Endothelial cell of hepatic sinusoid (primary cell): ENCODE data around the gene RIN3.

Source experiments
- in situ Hi-C: cut with HindIII; loops from 2 replicates; pipeline ENCODE4 v1.10.0; 2017; ENCODE audit warnings: low sequenced_read_pairs

RIN3 gene

DNA sequence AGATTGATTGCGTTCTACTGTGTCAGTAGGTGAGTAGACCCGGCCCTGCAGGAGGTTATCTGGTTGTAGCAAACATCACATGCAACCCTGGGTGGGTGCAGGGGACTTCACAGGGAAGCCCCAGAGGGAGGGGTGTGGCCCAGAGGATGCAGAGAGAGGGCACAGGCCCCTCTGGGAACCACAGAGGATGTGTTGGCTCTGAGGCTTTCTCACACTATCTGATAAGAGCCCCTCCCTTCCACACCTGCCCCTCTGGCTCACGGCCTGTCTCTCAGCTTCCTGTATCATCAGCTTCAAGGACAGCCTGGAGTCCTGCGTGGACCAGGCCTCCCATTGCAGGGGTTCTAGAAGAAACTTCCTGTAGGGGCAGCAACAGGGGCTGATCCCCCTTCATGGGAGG, 101.9 kb downstream of the RIN3 start:
- in situ Hi-C loops, result loop anchor here (5.0 kb wide), 1 partner anchor 72 kb away; no protein-coding TSS in a partner anchor

DNA sequence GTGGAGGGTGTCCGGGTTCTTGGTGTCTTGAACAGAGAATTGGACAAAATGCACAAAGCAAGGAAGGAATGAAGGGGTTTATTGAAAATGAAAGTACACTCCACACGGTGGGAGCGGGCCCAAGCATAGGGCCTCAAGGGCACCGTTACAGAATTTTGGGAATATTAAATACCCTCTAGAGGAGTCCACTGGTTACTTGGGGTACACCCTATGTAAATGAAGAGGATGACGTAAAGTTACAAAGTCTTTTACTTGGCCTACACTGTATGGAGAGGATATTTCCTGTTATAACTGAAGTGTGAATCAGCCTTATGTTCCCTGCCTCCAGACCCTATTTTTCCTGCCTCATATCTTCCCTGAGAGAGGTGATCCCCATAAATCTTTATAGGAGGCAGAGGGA, 102.6 kb downstream of the RIN3 start:
- in situ Hi-C loops, result loop anchor here (5.0 kb wide), 1 partner anchor 71 kb away; no protein-coding TSS in a partner anchor

DNA sequence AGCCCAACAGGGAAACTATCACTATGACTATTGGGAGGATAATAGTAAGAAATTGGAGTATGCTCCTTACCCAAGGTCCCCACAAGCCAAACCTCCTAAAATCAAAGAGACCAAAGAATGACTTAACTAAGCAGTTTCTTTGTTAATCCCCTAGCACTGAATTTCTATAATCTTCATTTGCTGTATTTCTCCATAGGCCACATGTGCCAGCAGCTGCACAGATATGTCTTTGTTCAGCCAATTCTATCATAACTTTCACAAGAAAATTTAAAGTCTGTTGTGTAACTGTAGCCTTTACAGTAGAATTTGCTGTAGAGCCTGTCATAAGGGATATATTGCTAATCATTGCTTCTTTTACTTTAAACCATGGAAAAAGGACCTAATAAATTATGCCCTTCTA, 104.0 kb downstream of the RIN3 start:
- in situ Hi-C loops, result loop anchor here (5.0 kb wide), 1 partner anchor 70 kb away; no protein-coding TSS in a partner anchor

DNA sequence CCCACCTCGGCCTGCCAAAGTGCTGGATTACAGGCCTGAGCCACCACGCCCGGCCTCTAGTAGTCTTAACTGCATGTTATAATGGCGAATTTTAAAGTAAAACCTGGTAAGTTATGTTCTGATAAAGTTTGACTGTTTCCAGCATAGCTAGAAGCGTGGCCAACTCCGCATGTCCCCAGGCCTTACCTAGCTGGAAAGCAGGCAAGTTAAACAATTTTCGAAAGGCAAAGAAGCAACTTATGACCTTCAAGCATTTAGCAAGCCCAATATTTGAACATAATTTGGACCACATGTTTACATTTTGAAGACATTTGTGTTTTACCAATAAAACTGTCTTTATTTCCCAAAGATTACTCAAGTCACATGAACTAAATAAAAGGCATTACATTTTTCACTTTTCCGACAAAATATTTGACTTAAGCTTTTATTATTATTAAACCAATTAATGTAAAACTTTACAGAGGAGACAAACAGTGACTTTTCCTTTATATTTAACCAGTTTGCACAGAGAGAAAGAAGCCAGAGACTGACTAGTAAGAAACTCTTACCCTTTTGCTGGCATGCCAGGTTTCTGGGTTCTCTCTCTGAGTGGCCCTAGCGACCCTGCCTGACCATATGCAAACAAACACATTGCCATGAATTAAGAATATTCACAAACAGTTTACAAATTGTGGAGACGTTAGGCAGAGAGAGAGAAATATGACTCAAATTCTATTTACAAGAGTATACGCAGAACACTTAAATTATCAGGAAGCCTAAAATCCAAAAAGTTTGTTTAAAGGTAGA, 106.3 kb downstream of the RIN3 start:
- in situ Hi-C loops, result loop anchor here (5.0 kb wide), 1 partner anchor 67 kb away; no protein-coding TSS in a partner anchor

DNA sequence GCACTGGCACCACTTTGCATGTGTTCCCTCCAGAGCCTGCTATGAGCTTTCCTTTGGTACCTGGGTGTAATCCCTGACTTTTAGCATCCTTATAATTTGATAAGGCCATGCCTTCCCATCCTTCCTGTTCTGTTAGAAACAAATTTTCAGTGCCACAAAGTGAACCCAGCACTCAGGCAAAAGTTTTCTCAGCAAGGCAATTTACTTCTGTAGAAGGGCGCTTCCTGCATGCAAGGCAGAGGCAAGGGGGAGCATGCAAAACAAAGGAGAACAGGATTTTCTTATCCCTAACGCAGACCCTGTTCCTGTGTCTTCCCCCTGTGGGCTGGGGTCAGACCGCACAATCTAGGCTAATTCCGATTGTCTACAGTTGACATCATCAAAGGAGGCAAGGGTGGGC, 108.7 kb downstream of the RIN3 start:
- in situ Hi-C loops, result no loop called here

DNA sequence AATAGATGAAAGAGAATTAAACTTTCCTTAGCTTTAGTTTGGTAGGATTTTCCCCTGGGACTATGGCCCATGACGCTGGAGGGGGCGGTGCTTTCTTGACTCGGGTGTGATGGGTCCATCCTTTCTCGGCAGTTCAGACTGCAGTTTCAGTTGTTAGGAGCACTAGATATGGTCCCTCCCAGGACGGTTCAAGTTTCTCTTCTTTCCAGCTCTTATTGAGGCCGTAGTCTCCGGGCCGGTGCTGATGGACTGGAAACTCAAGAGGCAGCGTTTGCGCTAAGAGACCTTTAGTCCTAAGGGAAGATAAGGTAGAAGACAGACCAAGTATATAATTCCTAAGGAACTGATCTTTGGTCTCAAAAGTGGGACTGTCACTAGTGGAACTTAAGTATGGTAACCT, 111.2 kb downstream of the RIN3 start:
- in situ Hi-C loops, result no loop called here

DNA sequence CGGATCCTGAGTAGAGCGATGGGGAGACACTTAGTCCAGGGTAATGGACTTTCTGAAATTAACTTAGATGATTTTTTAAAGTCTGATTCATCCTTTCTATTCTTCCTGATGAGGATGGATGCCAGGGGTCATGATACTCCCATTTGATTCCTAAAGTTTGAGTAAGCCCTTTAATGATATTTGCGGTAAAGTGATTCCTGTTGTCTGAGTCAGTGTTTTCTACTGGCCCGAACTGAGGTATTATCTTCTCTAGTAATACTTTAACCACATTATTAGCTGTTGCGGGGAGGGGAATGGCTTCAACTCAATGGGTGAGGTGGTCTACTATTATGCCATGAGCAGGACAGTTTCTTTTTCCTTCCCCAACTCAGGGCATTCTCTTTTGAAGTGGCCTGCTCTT, 111.6 kb downstream of the RIN3 start:
- in situ Hi-C loops, result no loop called here

DNA sequence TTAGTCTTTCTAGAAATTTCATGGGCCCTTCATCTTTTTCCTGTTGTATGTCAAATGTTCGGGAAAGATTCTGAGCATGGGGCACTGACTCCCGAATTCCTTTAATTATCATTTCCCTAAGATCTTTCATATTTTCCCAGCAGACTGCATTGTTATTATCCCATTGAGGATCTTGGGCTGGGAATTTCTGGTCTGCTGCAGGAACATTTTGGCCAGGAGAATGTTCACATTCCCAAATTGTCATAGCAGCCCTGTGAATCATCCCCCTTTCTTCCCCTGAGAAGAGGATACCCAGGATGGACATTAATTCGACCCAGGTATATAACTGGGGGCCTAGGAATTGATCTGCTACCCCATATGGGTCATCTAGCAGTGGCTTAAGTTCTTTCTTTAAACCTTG, 112.5 kb downstream of the RIN3 start:
- in situ Hi-C loops, result no loop called here

DNA sequence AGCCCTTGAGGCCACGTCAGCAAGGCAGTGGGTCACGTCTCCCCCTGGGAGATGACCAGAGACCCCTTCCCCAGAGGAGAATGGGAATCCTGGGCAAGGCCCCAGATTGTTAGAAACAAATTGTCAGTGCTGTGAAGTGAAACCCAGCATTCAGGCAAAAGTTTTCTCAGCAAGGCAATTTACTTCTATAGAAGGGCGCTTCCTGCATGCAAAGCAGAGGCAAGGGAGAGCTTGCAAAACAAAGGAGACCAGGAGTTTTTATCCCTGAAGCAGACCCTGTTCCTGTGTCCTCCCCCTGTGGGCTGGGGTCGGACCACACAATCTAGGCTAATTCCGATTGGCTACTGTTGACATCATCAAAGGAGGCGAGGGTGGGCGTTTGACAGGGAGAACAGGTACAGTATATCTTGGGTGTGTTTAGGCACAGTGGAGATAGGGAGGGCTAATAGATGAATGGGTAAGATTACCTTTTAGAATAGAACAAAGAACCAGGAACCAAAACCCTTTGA, 114.2 kb downstream of the RIN3 start:
- in situ Hi-C loops, result no loop called here

DNA sequence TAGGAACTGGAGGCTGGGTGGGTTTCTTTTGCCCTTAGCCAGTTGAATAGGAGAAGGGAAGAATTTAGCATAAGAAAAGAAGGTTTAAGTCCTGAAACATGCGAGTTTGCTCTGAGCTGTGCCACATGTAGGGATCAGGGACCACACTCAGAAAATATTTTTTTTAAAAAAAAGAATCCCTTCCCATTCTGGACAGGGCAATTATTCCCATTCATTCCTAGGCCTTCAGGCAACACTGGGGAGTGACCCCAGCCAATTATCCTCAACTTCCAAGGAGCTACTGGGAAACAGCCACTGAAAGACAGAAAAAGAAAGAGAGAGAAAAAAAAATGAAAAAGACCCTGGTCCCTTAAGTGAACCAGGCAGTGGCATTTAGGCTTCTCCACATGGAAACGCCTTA, 115.1 kb downstream of the RIN3 start:
- in situ Hi-C loops, result no loop called here

DNA sequence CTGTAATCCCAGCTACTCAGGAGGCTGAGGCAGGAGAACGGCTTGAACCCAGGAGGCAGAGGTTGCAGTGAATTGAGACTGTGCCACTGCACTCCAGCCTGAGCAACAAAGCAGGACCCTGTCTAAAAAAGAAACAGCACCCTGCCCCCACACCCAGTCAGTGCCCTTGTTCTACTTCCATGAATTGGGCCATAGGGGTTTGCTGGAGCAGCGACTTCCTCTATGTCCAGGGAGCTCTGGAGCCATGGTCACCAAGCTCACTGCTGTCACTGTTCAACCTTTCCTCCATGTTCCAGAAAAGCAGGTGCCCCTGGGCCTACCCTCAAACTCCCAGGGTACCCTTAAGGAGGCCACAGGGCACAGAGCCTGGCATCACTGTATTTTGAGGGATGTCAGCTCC, 116.8 kb downstream of the RIN3 start:
- in situ Hi-C loops, result no loop called here

DNA sequence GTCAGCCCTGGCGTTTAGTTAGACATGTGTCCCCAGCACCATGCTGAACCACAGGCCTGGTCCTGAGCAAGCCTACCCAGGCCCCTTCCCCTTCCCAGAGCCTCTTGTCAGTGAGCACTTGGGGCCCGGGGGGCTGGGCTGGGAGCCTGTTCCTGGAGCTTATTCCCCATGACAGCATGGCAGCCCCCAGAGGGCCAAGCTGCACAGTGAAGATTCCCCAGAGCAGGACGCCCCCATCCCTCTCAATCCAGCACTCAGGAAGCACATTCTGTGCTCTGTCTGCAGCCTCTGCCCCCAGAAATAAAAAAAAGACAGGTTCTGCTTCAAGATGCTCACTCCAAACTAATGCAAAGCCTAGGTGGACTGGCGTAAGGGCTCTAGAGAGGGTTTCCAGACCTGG, 117.5 kb downstream of the RIN3 start:
- in situ Hi-C loops, result no loop called here

DNA sequence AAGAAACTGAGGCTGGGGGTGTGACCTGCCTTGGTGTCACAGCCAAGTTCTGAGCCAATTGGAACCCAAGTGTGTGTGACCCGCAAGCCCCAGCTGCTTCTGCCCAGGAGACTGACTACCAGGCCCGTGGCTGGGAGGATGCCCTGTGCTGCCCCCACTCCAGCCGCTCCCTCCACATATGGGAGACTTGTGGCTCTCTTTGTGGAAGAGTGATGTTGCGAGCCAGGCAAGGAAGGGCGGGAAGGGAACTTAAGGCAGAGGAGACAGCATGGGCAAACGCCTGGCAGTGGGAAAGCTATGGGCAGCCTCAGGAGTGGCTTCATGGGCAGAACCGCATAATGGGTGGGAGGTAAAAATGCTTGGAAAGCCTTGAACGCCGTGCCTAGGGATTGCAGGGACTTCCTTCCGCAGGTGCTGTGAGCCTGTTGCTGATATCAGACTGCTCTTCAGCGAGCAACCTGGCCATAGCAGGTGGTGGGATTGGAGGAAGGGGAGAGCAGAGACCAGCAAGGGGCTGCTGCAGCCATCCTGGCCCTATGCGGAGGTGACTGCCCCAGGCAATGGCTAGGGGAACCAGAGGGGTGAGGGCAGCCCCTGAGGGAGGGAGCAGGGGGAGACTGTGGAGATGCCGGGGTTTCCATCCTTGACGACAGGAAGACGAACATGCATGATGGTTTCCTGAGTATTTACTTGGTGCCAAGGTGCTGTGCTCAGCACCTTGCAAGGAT, 119.1 kb downstream of the RIN3 start:
- in situ Hi-C loops, result no loop called here

DNA sequence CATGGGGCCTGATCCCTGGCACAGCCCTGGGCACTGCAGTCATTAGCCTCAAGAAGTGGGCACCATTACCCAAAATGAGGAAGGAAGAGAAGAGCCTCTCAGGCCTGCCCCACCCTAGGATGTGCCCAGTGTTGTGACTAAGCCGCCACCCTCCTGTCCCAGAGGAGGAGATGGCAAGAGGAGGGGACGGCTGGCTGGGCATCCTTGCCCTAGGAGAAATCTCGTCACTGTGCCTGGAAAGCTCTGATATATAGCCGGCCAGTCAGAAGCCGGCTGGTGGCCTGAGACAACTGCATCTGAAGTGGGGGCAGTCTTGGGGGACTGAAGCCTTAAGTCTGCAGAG, 119.7 kb downstream of the RIN3 start:
- in situ Hi-C loops, result no loop called here

DNA sequence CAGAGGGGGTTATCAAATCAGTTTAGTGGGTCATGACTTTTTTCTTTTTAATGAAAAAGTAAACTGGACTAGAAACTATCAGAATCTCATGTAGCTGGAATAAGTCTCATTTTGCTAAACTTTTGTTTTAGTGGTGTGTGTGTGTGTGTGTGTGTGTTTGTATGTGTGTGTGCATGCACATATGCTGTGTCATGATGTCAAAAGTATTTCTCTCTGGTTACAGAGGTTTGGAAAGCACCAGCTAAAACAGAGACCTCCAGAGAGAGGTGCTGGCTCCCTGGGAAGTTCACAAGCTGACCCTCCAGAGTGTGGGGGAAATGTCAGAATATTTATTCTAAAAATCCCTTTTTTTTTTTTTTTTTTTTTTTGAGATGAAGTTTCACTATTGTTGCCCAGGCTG, 120.1 kb downstream of the RIN3 start:
- in situ Hi-C loops, result no loop called here

DNA sequence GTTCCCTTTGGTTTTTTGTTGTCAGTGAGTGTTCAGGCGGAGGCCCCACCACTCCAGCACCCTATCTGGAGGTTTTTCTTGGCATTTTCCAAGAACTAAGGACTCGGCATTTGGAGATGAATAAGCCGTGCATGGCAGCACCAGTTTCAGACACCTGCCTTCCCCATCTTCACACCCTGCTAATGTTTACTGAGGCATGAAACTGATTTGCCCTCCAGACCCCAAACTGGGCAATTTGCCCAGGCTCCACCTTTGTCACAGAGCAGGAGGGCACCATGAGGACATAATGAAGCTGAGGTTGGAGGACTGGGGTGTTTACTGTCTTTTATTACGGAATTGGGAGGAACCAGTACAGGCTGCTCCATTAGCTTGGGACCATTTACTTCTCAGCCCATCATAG, 121.5 kb downstream of the RIN3 start:
- in situ Hi-C loops, result loop anchor here (5.0 kb wide), 2 partner anchors 37 to 63 kb away; no protein-coding TSS in a partner anchor

DNA sequence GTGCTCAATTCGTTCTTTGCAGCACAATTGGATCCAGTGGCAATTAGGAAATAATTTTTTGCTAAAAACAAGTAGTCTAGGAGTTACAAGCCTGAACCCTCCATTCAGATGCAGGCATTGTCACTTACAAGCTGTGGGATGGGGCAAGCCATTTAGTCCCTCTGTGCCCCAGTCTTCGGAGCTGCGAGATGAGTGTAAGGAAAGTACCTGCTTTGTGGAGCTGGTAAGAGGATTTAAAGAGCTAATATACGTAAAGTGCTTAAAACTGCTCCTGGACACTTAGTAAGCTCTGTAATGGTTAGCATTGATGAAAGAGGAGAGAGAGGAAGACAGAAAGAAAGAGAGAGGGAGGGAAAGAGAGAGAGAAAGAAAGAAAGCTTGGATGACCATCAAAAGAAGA, 122.3 kb downstream of the RIN3 start:
- in situ Hi-C loops, result loop anchor here (5.0 kb wide), 2 partner anchors 36 to 64 kb away; no protein-coding TSS in a partner anchor

DNA sequence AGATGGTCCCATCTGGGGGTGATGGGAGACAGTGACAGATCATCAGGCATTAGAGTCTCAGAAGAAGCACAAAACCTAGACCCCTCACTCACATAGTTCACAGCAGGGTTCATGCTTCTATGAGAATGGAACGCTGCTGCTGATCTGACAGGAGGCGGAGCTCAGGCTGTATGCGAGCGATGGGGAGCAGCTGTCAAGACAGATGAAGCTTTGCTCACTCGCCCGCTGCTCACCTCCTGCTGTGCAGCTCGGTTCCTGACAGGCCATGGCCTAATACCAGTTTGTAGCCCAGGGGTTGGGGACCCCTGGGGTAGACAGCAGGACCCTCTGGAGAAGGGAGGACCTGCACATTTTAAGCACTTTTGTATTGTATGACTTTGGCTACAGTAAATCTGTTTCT, 123.6 kb downstream of the RIN3 start:
- in situ Hi-C loops, result loop anchor here (5.0 kb wide), 2 partner anchors 35 to 65 kb away; no protein-coding TSS in a partner anchor

DNA sequence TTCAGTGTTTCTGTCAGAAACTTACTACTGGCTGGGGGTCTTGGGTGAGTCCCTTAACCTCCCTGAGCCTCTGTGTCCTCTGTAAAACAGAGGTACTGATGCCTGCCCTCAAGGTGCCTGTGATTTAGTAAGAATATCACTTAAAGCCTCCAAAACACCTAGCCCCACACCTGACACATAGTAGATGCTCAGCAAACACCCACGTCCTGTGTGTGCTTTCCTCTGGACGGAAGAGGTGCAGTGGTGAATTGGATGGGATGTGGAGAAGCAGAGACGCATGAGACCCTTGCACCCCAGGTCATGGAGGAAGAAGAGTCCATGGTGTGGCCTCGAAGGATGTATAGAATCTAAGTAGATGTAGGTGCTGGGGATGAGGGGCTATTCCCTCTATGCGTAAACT, 124.3 kb downstream of the RIN3 start:
- in situ Hi-C loops, result loop anchor here (5.0 kb wide), 2 partner anchors 34 to 66 kb away; no protein-coding TSS in a partner anchor

DNA sequence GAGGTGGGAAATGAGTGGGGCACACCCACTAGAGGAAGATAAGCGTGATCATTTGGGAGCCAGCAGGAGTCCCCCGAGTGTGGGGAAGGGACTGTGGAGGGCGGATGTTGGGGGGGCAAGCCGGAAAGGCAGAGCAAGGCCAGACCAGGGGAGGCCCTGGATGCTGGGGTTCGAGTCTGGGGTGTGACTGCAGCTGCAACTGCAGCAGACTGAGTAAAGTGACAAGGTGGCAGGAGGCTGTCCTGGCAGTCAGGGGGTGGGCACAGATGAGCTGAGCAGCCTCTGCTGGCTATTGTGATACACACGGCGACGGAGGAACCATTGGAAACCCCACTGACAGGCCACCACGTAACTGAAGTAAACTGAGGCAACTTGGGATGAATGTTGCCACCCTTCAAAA, 124.7 kb downstream of the RIN3 start:
- in situ Hi-C loops, result loop anchor here (5.0 kb wide), 2 partner anchors 34 to 66 kb away; no protein-coding TSS in a partner anchor

DNA sequence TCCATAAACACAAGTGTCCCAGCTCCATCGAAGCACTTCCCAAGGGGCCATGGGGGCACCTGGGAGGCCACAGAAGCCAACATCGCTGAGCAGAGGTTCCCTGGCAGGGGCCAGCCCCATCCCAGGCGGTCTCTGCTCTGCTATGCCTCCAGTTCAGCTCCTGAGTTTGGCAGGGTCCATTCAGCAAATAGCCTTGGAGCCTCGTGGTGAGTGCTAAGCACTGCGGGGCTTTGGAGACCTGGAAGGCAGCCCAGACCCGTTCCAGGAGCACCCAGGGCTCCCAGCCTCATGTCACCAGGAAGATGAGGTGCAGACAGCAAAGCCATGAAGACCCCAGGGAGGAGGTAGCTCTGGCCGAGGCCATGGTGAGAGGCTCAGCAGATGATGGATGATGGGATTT, 125.3 kb downstream of the RIN3 start:
- in situ Hi-C loops, result loop anchor here (5.0 kb wide), 2 partner anchors 33 to 67 kb away; no protein-coding TSS in a partner anchor
